ENCODE data around the gene ZDHHC18. TPM values are rescaled to one million over a fixed set of nuclear protein-coding genes. Genes with fewer than 3 reads are reported as not detected.

ZDHHC18 gene
- total RNA-seq, 4 donors from 2014 or later, result 21.4 to 40.3 (median 31.7) TPM

DNA sequence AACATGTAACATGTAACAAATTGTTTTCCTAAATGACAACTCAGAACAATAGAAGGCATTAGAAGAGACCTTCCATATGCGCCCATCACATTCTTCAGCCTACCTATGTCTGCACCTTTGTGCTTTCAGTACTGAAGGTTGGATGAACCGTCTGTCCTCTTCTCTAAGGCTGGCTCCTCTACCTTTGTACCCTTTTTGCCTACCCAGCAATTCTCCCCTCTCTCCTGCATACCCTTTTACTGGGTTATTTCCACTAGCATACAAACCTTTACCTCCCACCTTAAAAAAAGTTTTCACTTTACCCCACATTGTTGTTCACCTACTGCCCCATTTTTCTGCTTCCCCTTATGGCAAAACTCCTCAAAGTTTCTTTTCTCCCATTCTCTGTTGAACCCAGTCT, 33.6 kb upstream of the ZDHHC18 start:
- TF ChIP-seq, protein P1, sequence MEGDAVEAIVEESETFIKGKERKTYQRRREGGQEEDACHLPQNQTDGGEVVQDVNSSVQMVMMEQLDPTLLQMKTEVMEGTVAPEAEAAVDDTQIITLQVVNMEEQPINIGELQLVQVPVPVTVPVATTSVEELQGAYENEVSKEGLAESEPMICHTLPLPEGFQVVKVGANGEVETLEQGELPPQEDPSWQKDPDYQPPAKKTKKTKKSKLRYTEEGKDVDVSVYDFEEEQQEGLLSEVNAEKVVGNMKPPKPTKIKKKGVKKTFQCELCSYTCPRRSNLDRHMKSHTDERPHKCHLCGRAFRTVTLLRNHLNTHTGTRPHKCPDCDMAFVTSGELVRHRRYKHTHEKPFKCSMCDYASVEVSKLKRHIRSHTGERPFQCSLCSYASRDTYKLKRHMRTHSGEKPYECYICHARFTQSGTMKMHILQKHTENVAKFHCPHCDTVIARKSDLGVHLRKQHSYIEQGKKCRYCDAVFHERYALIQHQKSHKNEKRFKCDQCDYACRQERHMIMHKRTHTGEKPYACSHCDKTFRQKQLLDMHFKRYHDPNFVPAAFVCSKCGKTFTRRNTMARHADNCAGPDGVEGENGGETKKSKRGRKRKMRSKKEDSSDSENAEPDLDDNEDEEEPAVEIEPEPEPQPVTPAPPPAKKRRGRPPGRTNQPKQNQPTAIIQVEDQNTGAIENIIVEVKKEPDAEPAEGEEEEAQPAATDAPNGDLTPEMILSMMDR (IDR thresholded peaks at IDR 0.05; ENCODE audit: low read depth), result no peak

DNA sequence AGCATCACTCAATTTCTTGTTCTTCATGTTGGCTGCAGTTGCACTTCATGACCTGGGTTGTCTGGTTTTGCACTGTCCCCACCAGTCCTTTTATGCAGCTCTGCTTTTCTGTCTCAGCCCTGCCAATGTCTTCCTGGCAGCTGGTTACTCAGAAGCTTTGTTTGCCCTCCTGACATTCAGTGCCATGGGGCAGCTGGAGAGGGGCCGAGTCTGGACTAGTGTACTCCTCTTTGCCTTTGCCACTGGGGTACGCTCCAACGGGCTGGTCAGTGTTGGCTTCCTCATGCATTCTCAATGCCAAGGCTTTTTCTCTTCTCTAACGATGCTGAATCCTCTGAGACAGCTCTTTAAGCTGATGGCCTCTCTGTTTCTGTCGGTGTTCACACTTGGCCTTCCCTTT, 32.1 kb upstream of the ZDHHC18 start:
- TF ChIP-seq, protein P1 (IDR thresholded peaks at IDR 0.05; ENCODE audit: low read depth), result no peak

DNA sequence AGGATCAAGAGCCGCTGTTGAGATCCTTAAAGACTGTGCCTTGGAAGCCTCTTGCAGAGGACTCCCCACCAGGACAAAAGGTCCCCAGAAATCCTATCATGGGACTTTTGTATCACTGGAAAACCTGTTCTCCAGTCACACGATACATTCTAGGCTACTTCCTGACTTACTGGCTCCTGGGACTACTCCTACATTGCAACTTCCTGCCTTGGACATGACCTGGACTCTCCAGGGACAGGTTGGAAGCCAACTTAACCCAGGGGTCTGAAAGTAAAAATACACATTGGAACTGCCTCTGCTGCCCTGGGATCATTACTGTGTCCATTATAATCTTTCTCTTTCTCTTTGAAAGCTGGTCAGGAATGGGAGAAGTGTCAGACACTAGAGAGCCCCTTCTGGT, 28.9 kb upstream of the ZDHHC18 start:
- TF ChIP-seq, protein P1 (IDR thresholded peaks at IDR 0.05; ENCODE audit: low read depth), result no peak

DNA sequence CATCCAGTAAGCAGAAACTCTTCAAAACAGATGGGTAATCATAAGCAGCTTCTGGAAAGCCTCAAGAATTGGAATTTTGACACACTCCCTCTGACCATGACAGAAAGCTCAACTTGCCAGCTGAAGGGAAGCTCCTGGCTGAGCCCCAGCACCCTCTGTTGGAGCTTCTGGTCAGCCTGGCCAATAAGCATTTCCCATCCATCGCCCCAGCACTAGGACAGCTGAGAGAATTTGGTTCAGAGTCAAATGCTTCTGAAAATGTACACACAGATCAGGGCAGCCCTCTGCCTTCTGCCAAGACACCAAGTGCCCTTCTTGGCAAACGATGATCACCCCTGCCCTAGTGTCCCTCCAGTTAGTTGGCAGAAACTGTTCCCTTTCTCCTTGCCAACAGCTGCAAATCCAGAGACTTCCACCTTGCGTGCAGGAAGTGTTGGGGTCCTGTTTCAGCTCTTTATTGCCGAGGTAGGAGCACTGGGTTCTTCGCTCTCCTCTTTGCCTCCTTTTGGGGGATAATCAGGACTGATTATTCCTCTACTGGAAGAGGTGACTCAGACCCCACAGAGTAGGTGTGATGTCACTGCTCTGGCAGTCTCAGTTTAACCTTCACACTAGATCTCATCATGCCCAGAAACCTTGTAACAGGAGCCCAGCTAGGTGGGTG, 26.9 kb upstream of the ZDHHC18 start:
- TF ChIP-seq, protein P1 (IDR thresholded peaks at IDR 0.05; ENCODE audit: low read depth), result no peak

DNA sequence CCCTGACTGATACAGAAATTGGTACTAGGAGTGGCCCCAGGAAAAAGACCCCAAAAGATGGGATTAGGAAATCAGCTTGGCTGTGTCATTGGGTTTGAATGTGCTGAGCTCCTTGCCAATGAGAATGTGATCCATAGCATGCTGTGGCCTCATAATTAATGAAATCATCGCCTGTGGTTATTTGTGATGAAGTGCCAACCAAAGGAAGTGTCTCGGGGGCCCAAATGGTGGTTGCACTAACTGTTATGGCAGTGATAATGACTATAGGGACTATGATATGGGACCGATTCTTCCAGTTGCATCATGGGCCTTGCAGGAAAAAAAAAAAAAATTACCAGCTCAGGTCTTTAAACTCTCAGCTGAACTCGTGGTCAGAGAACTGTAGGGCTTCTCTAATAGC, 15.4 kb upstream of the ZDHHC18 start:
- TF ChIP-seq, protein P1 (IDR thresholded peaks at IDR 0.05; ENCODE audit: low read depth), result no peak

DNA sequence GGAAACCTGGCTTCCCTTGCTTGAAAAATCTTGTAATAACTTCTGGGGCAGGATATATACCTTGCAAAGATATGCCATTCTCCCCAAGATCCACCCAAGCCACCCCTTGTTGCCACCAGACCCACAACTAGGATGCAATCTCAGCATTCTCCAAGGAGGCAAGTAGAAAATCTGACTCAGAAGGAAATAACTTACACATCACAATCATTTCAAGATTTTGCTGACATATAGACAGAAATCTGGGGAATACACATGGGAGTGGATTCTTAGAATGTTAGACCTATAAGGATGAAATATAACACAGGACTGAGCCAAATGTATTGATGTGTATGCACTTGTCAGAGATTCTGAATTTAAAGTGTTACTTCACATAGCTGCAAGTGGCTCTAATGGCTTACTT, 14.8 kb upstream of the ZDHHC18 start:
- TF ChIP-seq, protein P1 (IDR thresholded peaks at IDR 0.05; ENCODE audit: low read depth), result no peak

DNA sequence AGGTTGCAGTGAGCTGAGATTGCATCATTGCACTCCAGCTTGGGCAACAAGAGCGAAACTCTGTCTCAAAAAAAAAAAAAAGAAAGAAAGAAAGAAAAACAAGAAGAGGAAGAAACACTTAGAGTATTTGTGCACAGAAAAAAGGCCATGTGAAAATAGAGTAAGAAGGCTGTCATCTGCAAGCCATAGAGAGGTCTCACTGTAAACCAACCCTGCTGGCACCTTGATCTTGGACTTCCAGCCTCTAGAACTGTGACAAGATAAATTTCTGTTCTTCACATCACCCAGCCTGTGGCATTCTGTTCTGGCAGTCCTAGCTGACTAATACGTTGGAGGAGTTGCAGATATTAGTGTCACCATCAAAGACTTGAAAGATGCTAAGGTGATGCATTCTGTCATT, 12.1 kb upstream of the ZDHHC18 start:
- TF ChIP-seq, protein P1 (IDR thresholded peaks at IDR 0.05; ENCODE audit: low read depth), result no peak

Data from subcutaneous adipose tissue (tissue), 4 donors.